Neutrophil (primary cell): ENCODE data around the gene NTN1.

Experiments
- H3K27ac ChIP-seq: fragments of 200-600 bp; sonication (generic); 2 replicates; pipeline ENCODE4 v1.5.1; 2016; ENCODE audit warnings: mild to moderate bottlenecking, moderate library complexity
- H3K27me3 ChIP-seq: fragments of 200-600 bp; sonication (generic); 2 replicates; pipeline ENCODE4 v1.6.0; 2016; ENCODE audit warnings: mild to moderate bottlenecking
- H3K36me3 ChIP-seq: fragments of 200-600 bp; sonication (generic); 2 replicates; pipeline ENCODE4 v1.5.1; 2017
- H3K4me1 ChIP-seq, 2 experiments: fragments of 200-600 bp in 1 of 2; sonication (generic) in 1 of 2; 1 replicate in 1 of 2; 2 replicates in 1 of 2; pipeline versions ENCODE4 v1.5.1 to v1.6.1; 2013 to 2016; ENCODE audit warnings: low read depth in 1 of 2, low read length in 1 of 2, mild to moderate bottlenecking in 1 of 2, moderate library complexity in 1 of 2; ENCODE audit not compliant: control insufficient read depth in 1 of 2, insufficient read depth in 1 of 2
- H3K4me3 ChIP-seq, 2 experiments: fragments of 200-600 bp in 1 of 2; sonication (generic) in 1 of 2; 1 replicate in 1 of 2; 2 replicates in 1 of 2; pipeline ENCODE4 v1.5.1; 2013 to 2016; ENCODE audit warnings: low read depth in 1 of 2, low read length in 1 of 2, mild to moderate bottlenecking in 1 of 2, moderate library complexity in 1 of 2
- H3K9me3 ChIP-seq: fragments of 200-600 bp; sonication (generic); 2 replicates; pipeline ENCODE4 v1.5.1; 2016
- TF ChIP-seq, protein P1 (sequence below): fragments of 200-600 bp; sonication (generic); IDR thresholded peaks from 2 replicates; pipeline ENCODE4 v1.5.1; 2016; ENCODE audit warnings: antibody characterized with exemption

The NTN1 gene

DNA sequence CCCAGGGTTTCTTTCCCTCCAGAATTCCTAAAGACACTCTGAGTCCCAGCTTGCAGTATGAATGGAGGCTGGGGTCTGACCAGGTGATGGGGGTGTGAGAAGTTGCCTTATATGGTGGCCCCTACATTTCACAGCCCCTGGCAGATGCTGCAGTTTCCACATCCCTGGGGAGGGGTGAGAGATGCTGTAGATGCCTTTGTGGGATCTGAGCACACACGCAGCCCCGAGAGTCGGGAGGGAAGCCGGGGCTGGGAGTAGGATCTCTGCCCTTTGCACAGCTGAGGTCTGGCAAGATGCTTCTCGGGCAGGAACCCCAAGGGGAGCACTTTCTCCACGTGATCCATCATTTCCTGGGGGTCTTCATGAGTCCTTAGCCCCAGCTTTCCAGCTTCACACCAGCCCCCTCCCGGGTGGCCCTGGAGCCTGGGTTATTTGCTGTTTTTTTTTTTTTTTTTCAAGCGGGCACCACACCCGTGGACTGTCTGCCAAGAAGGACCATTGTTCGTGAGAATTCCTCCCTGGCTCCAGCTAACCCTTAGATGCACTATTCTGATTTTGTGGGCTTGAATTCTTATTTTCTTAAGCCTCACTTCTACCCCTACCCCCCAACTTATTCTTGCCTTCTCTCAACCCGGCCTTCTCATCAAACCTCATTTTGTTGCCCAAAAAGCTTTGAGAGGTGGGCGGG, 50.6 kb downstream of the NTN1 start:
- Histone ChIP-seq H3K27me3 (no peaks in the 10 kb centered on the region), H3K4me1 (no peaks in the 10 kb centered on the region), H3K9me3 (no peaks in the 10 kb centered on the region), H3K4me3 (no peak overlapping the region), H3K36me3 (no peaks in the 10 kb centered on the region), H3K27ac (no peak overlapping the region)
- TF ChIP-seq, protein P1, sequence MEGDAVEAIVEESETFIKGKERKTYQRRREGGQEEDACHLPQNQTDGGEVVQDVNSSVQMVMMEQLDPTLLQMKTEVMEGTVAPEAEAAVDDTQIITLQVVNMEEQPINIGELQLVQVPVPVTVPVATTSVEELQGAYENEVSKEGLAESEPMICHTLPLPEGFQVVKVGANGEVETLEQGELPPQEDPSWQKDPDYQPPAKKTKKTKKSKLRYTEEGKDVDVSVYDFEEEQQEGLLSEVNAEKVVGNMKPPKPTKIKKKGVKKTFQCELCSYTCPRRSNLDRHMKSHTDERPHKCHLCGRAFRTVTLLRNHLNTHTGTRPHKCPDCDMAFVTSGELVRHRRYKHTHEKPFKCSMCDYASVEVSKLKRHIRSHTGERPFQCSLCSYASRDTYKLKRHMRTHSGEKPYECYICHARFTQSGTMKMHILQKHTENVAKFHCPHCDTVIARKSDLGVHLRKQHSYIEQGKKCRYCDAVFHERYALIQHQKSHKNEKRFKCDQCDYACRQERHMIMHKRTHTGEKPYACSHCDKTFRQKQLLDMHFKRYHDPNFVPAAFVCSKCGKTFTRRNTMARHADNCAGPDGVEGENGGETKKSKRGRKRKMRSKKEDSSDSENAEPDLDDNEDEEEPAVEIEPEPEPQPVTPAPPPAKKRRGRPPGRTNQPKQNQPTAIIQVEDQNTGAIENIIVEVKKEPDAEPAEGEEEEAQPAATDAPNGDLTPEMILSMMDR, result no peak

DNA sequence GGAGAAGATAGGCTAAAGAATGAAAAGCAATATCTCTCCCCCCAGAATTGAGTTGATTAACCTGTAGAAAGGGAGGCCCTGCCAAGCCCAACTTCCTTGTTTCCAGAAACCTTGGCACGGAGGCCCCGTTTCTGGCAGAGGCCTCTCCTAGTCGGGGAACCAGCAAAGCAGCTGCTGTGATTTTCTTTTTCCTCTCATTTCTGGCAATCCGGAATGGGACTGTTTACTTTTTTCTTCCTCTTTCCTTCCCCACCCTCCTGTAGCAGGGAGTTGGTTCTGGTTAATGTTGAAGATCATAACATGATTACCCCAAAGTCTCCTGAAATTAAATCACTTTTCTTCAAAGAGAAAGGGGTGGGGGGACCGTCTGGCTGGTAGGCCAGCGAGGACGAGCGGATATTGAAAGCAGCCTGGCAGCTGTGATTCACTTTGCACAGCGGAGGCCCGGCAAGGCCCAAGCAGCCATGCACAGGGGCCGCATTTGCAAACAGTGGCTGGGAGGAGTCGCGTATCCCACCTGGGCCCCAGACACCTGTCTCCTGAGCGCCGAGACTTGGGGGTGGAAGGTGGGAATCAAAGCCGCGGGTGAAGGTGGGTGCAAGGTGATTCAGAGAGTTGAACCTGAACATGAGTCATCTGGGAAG, 51.5 kb downstream of the NTN1 start:
- Histone ChIP-seq H3K9me3 (no peaks in the 10 kb centered on the region), H3K27ac (no peak overlapping the region), H3K36me3 (no peaks in the 10 kb centered on the region), H3K4me3 (no peak overlapping the region), H3K27me3 (peaks cover 4% of the 10 kb centered on the region), H3K4me1 (no peaks in the 10 kb centered on the region)
- TF ChIP-seq, protein P1, result no peak

DNA sequence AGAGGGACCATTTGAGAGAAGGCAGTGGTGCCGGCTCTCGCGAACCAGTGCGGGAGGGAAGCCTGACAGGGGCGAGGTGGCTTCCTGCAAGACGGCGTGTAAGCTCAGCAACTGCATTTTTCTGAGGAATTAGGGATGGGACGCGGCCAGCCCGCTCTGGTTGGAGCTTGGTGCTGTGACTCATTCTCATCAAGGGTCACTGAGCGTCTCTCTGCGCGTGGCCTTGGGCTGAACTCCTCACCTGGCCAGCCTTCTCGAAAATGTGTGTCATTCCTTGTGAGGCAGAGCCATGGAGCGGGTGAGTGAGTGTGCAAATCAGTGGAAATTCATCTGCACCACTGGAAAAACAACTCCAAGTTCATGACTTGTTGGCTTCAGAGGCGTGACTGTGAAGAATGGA, 52.8 kb downstream of the NTN1 start:
- H3K27me3 ChIP-seq, result peaks cover 8% of the 10 kb centered on the region
- H3K9me3 ChIP-seq, result no peaks in the 10 kb centered on the region
- TF ChIP-seq, protein P1, result no peak
- no peak overlapping the region for H3K27ac ChIP-seq
- H3K4me3 ChIP-seq, result no peak overlapping the region
- no peaks in the 10 kb centered on the region for H3K4me1 ChIP-seq
- H3K36me3 ChIP-seq, result no peaks in the 10 kb centered on the region

DNA sequence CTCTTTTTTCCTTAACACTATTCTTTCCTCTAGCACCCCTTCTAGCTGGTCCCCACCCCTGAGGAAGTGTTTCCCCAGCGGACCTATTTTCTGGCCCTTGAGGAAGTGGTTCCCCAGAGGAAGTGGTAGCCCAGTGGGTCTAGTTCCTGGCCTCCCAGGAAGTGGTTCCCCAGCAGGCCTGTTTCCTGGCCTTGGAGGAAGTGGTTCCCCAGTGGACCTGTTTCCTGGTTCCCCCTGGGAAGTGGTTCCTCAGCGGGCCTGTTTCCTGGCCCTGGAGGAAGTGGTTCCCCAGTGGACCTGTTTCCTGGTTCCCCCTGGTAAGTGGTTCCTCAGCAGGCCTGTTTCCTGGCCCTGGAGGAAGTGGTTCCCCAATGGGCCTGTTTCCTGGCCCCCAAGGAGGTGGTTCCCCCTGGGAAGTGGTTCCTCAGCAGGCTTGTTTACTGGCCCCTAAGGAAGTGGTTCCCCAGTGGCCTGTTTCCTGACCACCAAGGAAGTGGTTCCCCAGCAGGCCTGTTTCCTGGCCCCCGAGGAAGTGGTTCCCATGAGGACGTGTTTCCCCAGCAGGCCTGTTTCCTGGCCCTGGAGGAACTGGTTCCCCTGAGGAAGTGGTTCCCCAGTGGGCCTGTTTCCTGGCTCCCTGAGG, 58.3 kb downstream of the NTN1 start:
- Histone ChIP-seq H3K36me3 (no peaks in the 10 kb centered on the region), H3K4me3 (no peak overlapping the region), H3K27ac (no peak overlapping the region), H3K9me3 (no peaks in the 10 kb centered on the region), H3K4me1 (no peaks in the 10 kb centered on the region), H3K27me3 (peaks cover 8% of the 10 kb centered on the region)
- TF ChIP-seq, protein P1, result no peak

DNA sequence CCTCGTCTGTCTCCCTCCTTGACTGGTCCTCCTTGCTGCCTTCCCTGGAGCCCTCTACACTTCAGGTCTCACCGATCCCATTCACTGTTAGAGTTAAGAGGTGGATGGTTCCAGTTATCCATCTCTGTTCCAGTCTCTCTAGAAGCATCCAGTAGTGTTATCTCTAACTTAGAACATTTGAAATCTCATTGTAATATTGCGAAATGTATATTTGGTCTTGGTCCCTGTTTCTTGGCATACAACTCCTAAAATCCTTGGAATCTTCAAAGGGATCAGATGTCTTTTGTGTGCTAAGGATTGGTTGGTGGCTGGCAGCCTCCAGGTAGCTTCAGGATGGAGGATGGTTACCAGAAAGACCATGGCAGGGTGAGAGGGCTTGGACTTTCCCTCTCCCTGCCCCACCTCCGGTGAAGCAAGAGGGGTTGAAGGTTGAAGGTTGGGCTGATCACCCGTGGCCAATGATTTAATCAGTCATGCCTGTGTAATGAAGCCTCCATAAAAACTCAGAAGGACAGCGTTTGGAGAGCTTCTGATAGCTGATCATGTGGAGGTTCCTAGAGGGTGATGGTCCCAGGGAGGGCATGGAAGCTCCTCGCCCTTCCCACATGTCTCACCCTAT, 59.1 kb downstream of the NTN1 start:
- Histone ChIP-seq H3K27me3 (peaks cover 8% of the 10 kb centered on the region), H3K4me1 (no peaks in the 10 kb centered on the region), H3K36me3 (no peaks in the 10 kb centered on the region), H3K27ac (no peak overlapping the region), H3K4me3 (no peak overlapping the region), H3K9me3 (no peaks in the 10 kb centered on the region)
- TF ChIP-seq, protein P1, result no peak
